ENCODE measurements around the gene PTPRZ1. TPM values are rescaled to one million over a fixed set of nuclear protein-coding genes. Genes with fewer than 3 reads are reported as not detected.
A peak's percentile ranks its signal among the peaks of the same experiment; 100 is the strongest.

Gene PTPRZ1
- total RNA-seq, 1 donor from 2014 or later, result not detected

GRCh38 chr7:122035876-122036275 is 162.9 kb downstream of the PTPRZ1 start:
- no peak for DNase-seq (ENCODE audit: extremely low read depth, low read depth, low spot score)

GRCh38 chr7:122038134-122038533 is 165.2 kb downstream of the PTPRZ1 start:
- no peak for DNase-seq (ENCODE audit: extremely low read depth, low read depth, low spot score)

GRCh38 chr7:122038904-122039303 is 165.9 kb downstream of the PTPRZ1 start:
- DNase-seq (ENCODE audit: extremely low read depth, low read depth, low spot score), result no peak

DNA sequence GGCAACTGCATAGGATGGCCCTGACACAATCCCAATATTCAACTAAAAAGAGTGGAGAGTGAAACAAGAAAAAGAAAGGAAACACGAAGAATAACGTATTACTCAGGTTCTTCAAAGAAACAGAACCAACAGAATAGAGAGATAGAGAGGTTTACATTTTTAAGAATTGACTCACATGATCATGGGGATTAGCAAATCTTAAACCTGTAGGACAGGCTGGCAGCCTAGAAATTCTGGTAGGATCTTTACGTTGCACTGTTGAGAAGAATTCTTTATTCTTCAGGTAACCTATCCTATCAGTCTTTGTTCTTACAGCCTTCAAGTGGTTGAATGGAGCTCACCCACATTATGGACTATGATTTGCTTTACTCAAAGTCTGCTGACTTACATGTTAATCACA is 167.2 kb downstream of the PTPRZ1 start:
- DNase-seq (ENCODE audit: extremely low read depth, low read depth, low spot score), result no peak

- DNase-seq (ENCODE audit: extremely low read depth, low read depth, low spot score), result no peak
Observed at GRCh38 chr7:122046402-122046801, 173.4 kb downstream of the PTPRZ1 start.

GRCh38 chr7:122054393-122054792 is 181.4 kb downstream of the PTPRZ1 start:
- no peak for DNase-seq (ENCODE audit: extremely low read depth, low read depth, low spot score)

GRCh38 chr7:122055073-122055472 is 182.1 kb downstream of the PTPRZ1 start:
- DNase-seq (ENCODE audit: extremely low read depth, low read depth, low spot score), result peak; percentile 14

- peak; percentile 3 for DNase-seq (ENCODE audit: extremely low read depth, low read depth, low spot score)
Observed at GRCh38 chr7:122056977-122057376, 184.0 kb downstream of the PTPRZ1 start.

GRCh38 chr7:122059542-122059941 is 186.6 kb downstream of the PTPRZ1 start:
- DNase-seq (ENCODE audit: extremely low read depth, low read depth, low spot score), result no peak

DNA sequence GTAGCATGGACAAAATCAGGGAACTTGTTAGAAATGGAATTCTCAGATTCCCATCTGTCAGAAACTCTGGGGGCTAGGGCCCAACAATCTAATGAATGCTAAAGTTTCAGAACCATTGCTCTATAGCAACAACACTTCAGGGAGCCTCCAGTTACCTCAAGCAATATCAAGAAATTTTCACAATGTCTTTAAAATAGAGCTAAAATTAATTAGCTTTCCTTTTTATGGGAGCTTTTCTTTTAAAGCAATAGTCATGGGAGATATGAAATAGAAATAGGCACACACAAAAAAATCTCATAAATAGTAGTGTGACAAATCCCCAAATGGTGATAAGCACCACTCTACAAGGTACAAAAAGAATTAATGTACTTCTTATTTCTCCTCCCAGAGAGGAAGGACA is 190.2 kb downstream of the PTPRZ1 start:
- DNase-seq (ENCODE audit: extremely low read depth, low read depth, low spot score), result no peak

DNA sequence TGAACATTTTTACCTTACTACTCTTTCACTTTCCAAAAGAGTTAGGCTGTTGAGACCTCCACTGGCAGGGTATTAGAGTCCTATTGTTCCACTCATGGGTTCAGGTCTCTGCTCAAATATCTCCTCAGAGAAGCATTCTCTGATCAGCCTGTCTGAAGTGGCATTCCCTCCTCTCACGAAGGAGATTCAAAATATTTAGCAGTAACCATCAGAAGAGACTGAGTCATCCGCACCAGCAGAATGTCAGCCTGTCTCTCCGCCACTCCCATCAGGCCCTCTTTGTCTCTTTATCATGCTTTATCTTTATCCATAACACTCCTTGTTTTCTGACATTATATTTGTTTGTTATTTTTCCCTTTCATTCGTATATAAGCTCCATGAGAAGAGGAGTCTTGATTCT is 192.0 kb downstream of the PTPRZ1 start:
- no peak for DNase-seq (ENCODE audit: extremely low read depth, low read depth, low spot score)

GRCh38 chr7:122067077-122067476 is 194.1 kb downstream of the PTPRZ1 start:
- no peak for DNase-seq (ENCODE audit: extremely low read depth, low read depth, low spot score)

DNA sequence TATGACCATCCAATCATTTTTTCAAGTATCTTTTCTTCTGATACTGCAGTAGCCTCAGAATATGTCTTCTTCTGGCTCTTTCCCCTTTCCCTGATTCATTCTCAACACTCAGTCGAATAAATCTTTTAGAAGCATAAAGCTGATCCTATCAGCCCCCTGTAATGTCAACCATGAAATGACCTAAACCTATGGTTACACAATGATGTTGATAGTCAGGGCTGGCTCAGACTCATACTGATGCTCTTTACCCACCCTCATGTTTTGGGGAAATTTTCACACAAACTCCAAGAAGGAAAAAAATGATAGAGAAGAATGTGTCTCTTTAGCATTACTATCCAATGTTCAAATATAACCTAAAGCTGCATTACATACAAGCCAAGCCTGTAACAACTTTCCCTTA is 195.1 kb downstream of the PTPRZ1 start:
- no peak for DNase-seq (ENCODE audit: extremely low read depth, low read depth, low spot score)

DNA sequence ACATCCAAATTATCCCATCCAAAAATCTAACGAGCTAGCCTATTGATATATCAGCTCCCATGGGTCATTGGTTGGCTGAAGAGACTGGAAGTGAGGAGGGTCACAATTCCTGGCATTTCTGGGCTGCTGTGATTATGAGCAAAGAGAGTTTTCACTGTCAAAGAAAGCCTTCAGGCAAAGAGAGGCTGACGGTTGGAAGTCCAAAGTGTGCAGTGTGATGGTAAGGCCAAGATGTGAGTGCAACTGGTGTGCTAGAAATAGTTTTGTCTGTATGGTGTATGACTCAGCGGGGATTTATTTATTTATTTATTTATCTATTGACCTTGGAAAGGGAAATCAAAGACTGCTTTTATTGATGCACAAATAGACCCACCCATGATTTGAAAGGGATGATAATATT is 196.0 kb downstream of the PTPRZ1 start:
- DNase-seq (ENCODE audit: extremely low read depth, low read depth, low spot score), result no peak

- DNase-seq (ENCODE audit: extremely low read depth, low read depth, low spot score), result no peak
Observed at GRCh38 chr7:122070062-122070461, 197.1 kb downstream of the PTPRZ1 start.

DNA sequence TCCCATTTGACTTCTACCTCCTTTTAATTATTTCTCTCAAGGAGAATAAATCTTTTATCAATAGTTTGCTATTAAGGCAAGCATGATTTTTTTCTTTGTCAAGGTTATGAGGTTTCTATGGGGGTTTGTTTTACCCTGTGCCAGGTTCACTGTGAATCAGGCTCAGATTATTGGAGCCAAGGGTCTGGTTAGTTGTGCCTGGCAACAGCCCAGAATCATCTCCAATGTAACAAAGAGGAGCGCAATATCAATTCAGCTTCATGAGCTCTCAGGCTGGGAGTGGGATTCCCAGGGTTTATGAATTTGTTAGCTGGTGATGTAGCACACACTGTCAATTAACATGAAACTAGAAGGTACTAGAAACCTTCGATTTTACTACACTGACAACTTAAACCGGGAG is 197.9 kb downstream of the PTPRZ1 start:
- no peak for DNase-seq (ENCODE audit: extremely low read depth, low read depth, low spot score)

DNA sequence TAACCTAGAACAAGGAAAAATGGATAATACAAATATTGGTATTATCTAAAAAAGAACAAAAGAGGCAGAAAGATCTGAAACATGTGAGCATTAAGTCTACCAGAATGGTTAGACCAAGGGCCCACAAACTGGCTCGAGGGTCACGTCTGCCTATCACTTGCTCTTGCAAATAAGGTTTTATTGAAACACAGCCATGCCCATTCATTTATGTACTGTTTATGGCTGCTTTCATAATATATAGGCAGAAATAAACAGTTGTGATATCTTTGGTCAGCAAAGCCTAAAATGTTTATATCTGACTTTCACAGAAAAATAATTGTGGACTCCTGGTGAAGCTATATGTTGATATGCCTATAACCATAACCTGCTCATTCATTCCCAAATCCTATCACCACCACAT is 199.3 kb downstream of the PTPRZ1 start:
- DNase-seq (ENCODE audit: extremely low read depth, low read depth, low spot score), result no peak

DNA sequence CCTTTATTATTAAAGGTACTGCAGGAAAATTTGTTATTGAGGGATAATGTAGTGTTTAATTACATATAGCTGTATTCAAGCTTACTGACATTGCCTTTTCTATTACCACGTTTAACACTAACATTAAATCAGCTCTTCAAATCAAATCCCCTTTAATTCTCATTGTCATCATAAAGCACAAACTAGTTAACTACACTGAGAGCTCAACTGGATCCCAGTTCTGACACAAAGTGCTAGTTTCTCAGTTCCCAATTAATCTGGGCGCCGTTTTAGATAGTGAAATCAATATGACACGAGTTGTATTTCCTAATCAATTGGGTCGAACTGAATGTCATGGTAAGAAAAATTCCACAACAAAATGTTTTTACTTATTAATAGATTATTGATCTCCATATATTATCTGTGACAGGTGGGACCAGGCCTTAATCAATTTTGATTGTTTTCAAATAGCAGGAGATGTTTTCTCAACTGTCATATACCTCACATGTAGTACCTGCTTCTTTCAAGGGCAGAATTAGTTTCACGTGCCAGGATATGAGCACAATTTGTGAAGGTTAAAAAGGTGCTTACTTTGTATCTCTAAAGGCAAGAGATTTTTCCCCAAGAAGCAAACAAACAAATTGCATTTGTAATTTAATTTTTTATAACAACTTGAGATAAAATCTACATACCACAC is 200.1 kb downstream of the PTPRZ1 start:
- DNase-seq (ENCODE audit: extremely low read depth, low read depth, low spot score), result no peak

DNA sequence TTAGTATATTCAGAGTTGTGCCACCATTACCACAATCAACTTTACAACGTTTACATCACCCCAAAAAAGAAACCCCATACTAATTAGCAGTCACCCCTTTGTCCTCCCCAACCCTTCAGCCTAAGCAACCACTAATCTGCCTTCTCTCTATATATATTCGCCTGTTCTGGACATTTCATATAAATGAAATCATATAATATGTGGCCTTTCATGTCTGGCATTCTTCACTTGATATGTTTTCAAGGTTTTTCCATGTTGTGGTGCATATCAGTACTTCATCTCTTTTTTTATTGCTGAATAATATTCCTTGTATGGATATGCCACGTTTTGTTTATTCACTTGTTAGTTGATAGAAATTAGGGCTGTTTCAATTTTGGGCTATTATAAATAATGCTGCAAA is 200.7 kb downstream of the PTPRZ1 start:
- no peak for DNase-seq (ENCODE audit: extremely low read depth, low read depth, low spot score)

GRCh38 chr7:122082160-122082559 is 209.2 kb downstream of the PTPRZ1 start:
- DNase-seq (ENCODE audit: extremely low read depth, low read depth, low spot score), result no peak

DNA sequence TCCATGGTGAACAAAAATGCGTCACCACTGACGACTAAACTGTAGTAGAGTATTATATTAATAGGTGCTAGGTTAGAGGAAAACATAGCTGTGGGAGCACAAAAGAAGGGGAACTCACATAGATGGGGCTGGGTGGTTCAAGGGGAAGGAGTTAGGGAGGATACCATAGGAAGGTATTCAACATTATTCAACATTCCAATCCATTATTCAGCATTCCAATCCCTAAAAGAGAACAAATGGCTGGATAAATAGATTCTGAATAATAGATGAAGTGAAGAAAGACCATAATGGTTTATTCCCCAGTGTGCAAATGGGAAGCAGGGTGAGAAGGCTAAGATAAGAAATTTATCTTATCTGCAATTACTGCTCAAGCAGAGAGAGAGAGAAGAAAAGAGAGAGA is 209.7 kb downstream of the PTPRZ1 start:
- DNase-seq (ENCODE audit: extremely low read depth, low read depth, low spot score), result no peak

DNA sequence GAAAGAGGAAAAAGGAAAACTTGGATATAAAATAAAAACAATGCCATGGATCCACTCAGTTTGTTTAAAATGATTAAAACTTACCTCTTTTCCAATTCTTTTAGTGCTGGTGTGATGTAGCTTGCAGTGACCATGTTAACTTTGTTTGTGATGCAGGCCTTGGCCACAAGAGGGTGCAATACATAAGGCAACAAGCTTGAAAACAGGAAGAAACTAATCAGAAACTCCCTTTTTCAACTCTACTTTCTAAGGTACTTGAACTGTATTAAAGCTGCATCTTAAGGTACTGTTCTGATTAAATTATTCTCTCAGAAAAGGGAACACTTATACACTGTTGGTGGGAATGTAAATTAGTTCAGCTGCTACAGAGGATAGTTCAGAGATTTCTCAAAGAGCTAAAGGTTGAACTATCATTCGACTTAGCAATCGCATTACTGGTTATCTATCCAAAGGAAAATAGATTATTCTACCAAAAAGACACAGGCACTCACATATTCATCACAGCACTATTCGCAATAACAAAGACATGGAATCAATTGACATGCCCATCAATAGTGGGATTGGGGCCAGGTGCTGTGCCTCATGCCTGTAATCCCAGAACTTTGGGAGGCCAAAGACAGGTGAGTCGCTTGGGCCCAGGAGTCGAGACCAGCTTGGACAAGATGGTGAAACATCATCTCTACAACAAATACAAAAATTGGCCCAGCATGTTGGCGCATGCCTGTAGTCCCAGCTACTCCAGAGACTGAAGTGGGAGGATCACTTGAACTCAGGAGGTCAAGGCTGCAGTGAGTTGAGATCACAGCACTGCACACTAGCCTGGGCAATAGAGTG is 220.2 kb downstream of the PTPRZ1 start:
- peak; percentile 62 for DNase-seq (ENCODE audit: extremely low read depth, low read depth, low spot score)
